PFSK-1 (cell line): ENCODE results near the gene SEC24C.

Experiments
- FOXP2 ChIP-seq: optimal IDR thresholded peaks from 2 replicates; pipeline ENCODE3; 2011; ENCODE audit warnings: borderline replicate concordance, control low read depth, inconsistent platforms; ENCODE audit not compliant: insufficient read depth; ENCODE audit errors: extremely low read length, extremely low read depth
- POLR2AphosphoS5 ChIP-seq: IDR thresholded peaks from 2 replicates; pipeline ENCODE4 v1.6.1; 2012; ENCODE audit warnings: low read depth, mild to moderate bottlenecking, control low read depth, low read length, moderate library complexity
- SIN3A ChIP-seq: IDR thresholded peaks from 2 replicates; pipeline ENCODE4 v1.6.1; 2012; ENCODE audit warnings: mild to moderate bottlenecking, low read length, moderate library complexity, borderline replicate concordance; ENCODE audit not compliant: insufficient read depth
- TAF1 ChIP-seq: IDR thresholded peaks from 2 replicates; pipeline ENCODE4 v1.6.1; 2012; ENCODE audit warnings: low read length, control low read depth, borderline replicate concordance; ENCODE audit not compliant: insufficient read depth
- TF ChIP-seq, protein P1 (sequence below), 2 experiments: IDR thresholded peaks; 2 replicates each; pipeline versions ENCODE4 v1.6.1 to v1.8.0; 2011 to 2012; ENCODE audit warnings: low read depth in 2 of 2, low read length in 2 of 2, control low read depth in 1 of 2, inconsistent platforms in 1 of 2, mild to moderate bottlenecking in 1 of 2, moderate library complexity in 1 of 2; ENCODE audit not compliant: insufficient read depth in 1 of 2

The SEC24C gene

DNA sequence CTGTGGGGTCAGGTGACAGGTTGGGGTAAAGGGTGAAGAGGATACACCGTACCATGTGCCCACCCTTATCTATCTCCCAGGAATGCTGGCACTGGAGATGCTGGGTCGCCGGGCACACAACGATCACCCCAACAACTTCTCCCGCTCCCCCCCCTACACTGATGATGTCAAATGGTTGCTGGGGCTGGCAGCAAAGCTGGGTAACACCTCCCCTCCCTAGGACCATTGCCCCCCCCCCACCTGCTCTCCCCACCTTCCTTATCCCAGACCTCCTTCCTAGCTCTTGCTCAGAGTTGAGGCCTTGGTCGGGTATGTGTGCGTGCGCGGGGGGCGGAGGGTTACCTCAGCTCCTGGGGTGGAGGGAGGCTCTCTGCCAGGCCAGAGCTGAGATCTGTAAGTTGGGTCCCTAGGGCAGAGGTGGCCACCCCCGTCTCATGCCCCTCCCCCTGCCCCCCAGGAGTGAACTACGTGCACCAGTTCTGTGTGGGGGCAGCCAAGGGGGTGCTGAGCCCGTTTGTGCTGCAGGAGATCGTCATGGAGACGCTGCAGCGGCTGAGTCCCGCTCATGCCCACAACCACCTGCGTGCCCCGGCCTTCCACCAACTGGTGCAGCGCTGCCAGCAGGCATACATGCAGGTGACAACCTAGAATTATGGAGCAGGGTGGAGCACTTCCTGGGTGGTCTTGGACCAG lies 56.5 kb downstream of the SEC24C start:
- TF ChIP-seq FOXP2 (no peak), TAF1 (no peak), POLR2AphosphoS5 (no peak), SIN3A (no peak)
- TF ChIP-seq, protein P1, sequence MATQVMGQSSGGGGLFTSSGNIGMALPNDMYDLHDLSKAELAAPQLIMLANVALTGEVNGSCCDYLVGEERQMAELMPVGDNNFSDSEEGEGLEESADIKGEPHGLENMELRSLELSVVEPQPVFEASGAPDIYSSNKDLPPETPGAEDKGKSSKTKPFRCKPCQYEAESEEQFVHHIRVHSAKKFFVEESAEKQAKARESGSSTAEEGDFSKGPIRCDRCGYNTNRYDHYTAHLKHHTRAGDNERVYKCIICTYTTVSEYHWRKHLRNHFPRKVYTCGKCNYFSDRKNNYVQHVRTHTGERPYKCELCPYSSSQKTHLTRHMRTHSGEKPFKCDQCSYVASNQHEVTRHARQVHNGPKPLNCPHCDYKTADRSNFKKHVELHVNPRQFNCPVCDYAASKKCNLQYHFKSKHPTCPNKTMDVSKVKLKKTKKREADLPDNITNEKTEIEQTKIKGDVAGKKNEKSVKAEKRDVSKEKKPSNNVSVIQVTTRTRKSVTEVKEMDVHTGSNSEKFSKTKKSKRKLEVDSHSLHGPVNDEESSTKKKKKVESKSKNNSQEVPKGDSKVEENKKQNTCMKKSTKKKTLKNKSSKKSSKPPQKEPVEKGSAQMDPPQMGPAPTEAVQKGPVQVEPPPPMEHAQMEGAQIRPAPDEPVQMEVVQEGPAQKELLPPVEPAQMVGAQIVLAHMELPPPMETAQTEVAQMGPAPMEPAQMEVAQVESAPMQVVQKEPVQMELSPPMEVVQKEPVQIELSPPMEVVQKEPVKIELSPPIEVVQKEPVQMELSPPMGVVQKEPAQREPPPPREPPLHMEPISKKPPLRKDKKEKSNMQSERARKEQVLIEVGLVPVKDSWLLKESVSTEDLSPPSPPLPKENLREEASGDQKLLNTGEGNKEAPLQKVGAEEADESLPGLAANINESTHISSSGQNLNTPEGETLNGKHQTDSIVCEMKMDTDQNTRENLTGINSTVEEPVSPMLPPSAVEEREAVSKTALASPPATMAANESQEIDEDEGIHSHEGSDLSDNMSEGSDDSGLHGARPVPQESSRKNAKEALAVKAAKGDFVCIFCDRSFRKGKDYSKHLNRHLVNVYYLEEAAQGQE (IDR thresholded peaks at IDR 0.05; ENCODE audit: insufficient read depth in 1 of 2, low read depth in 2 of 2, low read length in 2 of 2): no peak

DNA sequence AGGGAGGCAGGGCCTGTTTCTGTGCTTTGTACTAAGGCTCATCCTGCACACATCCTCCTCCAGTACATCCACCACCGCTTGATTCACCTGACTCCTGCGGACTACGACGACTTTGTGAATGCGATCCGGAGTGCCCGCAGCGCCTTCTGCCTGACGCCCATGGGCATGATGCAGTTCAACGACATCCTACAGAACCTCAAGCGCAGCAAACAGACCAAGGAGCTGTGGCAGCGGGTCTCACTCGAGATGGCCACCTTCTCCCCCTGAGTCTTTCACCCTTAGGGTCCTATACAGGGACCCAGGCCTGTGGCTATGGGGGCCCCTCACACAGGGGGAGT lies 57.0 kb downstream of the SEC24C start:
- TF ChIP-seq TAF1: no peak
- TF ChIP-seq, protein P1 (IDR thresholded peaks at IDR 0.05; ENCODE audit: insufficient read depth in 1 of 2, low read depth in 2 of 2, low read length in 2 of 2): no peak
- no peak for TF ChIP-seq FOXP2
- no peak for TF ChIP-seq POLR2AphosphoS5
- TF ChIP-seq SIN3A: no peak

DNA sequence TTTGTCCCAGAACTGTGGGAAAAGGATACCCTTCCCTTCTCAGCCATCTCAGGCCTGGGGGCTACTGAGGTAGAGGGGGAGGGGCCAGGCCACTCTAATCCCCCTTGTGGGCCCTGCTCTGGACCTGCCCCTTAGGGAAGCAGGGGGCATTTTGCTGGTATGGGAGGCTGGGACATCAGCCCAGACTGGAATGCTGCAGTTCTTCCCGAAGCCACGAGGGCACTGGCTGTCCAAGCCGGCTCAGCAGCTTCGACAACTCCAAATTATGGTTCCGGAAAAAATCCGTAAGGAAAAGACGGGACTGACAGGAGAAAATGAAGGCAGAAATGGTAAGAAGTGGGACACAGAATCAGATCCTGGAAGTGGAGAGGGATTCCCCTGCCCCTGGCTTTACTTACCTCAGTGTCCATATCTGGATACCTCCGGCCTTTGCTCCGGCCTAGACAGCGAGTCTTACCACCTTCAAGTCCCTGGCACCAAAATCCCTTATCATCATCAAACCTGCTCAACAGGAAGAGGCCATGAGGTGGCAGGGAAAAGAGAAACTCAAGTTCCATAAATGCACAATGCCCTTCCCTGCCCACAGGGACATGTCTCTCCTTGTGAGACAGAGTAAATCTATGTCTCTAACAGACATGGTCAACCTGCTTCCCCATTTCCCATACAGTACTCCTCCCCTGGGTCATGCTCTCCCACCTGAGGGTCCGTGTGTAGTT lies 58.3 kb downstream of the SEC24C start:
- TF ChIP-seq, protein P1 (IDR thresholded peaks at IDR 0.05; ENCODE audit: insufficient read depth in 1 of 2, low read depth in 2 of 2, low read length in 2 of 2): no peak
- TF ChIP-seq SIN3A: no peak
- TF ChIP-seq TAF1: no peak
- TF ChIP-seq POLR2AphosphoS5: 0 out of 2 replicates have a peak, but pooled peaks have one; percentile 10
- TF ChIP-seq FOXP2: no peak

DNA sequence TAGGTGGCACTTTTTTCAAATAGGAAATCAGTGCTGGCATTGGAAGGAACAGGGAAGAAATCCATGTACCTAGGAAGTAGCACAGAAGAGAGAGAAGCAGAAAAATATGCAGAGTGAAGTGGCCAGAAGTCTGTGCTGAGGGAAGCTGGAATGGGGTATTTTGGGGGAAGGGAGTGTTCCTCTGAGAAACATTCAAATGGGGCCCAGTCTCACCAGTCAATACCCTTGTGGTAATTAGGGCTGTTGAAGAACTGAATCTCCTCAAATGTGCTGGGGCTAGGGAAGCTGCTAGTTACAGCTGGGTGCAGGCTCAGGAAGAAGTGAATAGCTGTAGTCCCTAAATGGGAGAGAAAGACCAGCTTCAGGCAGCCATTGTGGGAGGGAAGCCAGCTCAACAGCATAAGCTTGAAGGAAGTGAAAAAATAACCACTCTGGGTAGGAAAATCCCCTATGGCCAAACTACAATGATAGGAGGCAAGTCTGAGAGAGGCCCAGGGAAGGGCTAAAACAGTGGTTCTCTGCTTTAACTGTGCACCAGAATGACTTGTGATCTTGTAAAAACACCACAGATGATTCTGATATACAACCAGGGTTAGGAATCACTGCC lies 59.6 kb downstream of the SEC24C start:
- TF ChIP-seq SIN3A (no peak), FOXP2 (no peak), POLR2AphosphoS5 (no peak), TAF1 (no peak)
- TF ChIP-seq, protein P1 (IDR thresholded peaks at IDR 0.05; ENCODE audit: insufficient read depth in 1 of 2, low read depth in 2 of 2, low read length in 2 of 2): no peak
